GM23248 (cell line): ENCODE data around the gene ACE.

ENCODE experiments used
- EZH2 ChIP-seq: fragments of 200-600 bp; sonication (generic); IDR thresholded peaks from 2 replicates; pipeline ENCODE4 v1.6.1; 2018; ENCODE audit warnings: antibody characterized with exemption, mild to moderate bottlenecking; ENCODE audit not compliant: insufficient read depth, poor library complexity, severe bottlenecking
- EZH2phosphoT487 ChIP-seq: fragments of 200-600 bp; sonication (generic); IDR thresholded peaks from 2 replicates; pipeline ENCODE4 v1.6.1; 2018; ENCODE audit warnings: antibody characterized with exemption, moderate library complexity, mild to moderate bottlenecking, low read depth; ENCODE audit not compliant: insufficient read depth

DNA sequence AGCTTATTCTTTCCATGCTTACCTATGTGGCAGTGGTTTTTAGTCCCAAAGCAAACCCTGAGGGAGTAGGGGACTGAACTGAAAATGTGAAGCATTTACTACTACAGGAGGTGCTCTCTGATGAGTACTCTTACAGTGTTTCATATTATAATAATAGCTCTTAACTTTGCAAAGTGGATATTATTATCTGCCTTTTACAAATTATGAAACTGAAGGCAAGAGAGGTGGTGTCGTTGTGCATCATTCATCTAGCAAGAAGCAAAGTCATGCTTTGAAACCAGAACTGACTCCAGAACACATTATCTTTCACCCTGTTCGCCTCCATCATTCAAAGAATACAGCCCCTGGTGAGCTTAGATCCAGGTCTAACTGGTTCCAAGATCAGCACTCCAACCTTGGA lies 38.1 kb downstream of the ACE start:
- no peak for TF ChIP-seq EZH2
- TF ChIP-seq EZH2phosphoT487, result no peak
